Vagina (tissue), 2 donors: ENCODE data around the gene EEF2K. TPM values are rescaled to one million over a fixed set of nuclear protein-coding genes. Genes with fewer than 3 reads are reported as not detected.

ENCODE experiments used
- DNase-seq, 2 donors: peaks; one replicate each; pipeline ENCODE4 v3.0.0-alpha.2; 2017; ENCODE audit errors: extremely low spot score in 2 of 2
- H3K27ac ChIP-seq: fragments of 200-600 bp; sonication (generic); one replicate; pipeline ENCODE4 v1.5.1; 2019
- H3K27me3 ChIP-seq: fragments of 200-600 bp; sonication (generic); one replicate; pipeline ENCODE4 v1.5.1; 2019
- H3K36me3 ChIP-seq, 2 donors: fragments of 200-600 bp; sonication (generic); one replicate each; pipeline ENCODE4 v1.5.1; 2017 to 2019
- H3K4me1 ChIP-seq: fragments of 200-600 bp; sonication (generic); one replicate; pipeline ENCODE4 v1.5.1; 2019
- H3K4me3 ChIP-seq, 2 donors: fragments of 200-600 bp; sonication (generic); 1 replicate in 1 of 2; 2 replicates in 1 of 2; pipeline ENCODE4 v1.5.1; 2016 to 2019
- H3K9me3 ChIP-seq: fragments of 200-600 bp; sonication (generic); one replicate; pipeline ENCODE4 v1.5.1; 2019
- CTCF ChIP-seq, 3 experiments: fragments of 450-650 bp in 2 of 3; fragments of 200-600 bp in 1 of 3; sonication (generic) in 1 of 3; IDR thresholded peaks; one replicate each; pipeline ENCODE4 v1.5.1; 2017 to 2019; ENCODE audit warnings: antibody characterized with exemption in 3 of 3, mild to moderate bottlenecking in 2 of 3, moderate library complexity in 2 of 3
- POLR2A ChIP-seq, 2 donors: fragments of 450-650 bp; IDR thresholded peaks; one replicate each; pipeline ENCODE4 v1.6.1; 2017; ENCODE audit warnings: antibody characterized with exemption in 2 of 2, mild to moderate bottlenecking in 2 of 2, moderate library complexity in 2 of 2
- POLR2AphosphoS5 ChIP-seq, 2 donors: sonication (generic); formaldehyde crosslinking; IDR thresholded peaks; one replicate each; pipeline ENCODE4 v1.9.0; 2017; ENCODE audit warnings: antibody characterized with exemption in 2 of 2, mild to moderate bottlenecking in 2 of 2, low read depth in 1 of 2; ENCODE audit not compliant: insufficient read depth in 1 of 2
- intact Hi-C: fragments of 100-400 bp; cut with DNase I; formaldehyde crosslinking; loops from one replicate; pipeline ENCODE4 v1.15.1; 2023
- total RNA-seq: library from RNA; depleted of rRNA; stranded (reverse); fragments of >200 nt; gene quantifications from one replicate; pipeline ENCODE4 v1.2.3, GENCODE V29; 2016

Gene EEF2K
- total RNA-seq, 1 donor from 2014 or later: 50.3 TPM

GRCh38 chr16:22250522-22250921 is 44.4 kb downstream of the EEF2K start:
- Histone ChIP-seq H3K4me3 (no peak overlapping the region), H3K4me1 (no peaks in the 10 kb centered on the region), H3K36me3 (peaks cover 0 to 68% of the 10 kb centered on the region in 2 donors), H3K9me3 (no peaks in the 10 kb centered on the region), H3K27me3 (no peaks in the 10 kb centered on the region), H3K27ac (no peak overlapping the region)
- intact Hi-C loops: no loop called here
- DNase-seq: no peak
- TF ChIP-seq CTCF (IDR thresholded peaks at IDR 0.05): no peak
- TF ChIP-seq POLR2AphosphoS5 (IDR thresholded peaks at IDR 0.05; ENCODE audit: insufficient read depth in 1 of 2, low read depth in 1 of 2): no peak
- no peak for TF ChIP-seq POLR2A (IDR thresholded peaks at IDR 0.05)

- TF ChIP-seq CTCF (IDR thresholded peaks at IDR 0.05) (no peak), POLR2A (IDR thresholded peaks at IDR 0.05) (no peak), POLR2AphosphoS5 (IDR thresholded peaks at IDR 0.05; ENCODE audit: insufficient read depth in 1 of 2, low read depth in 1 of 2) (no peak)
- intact Hi-C loops: no loop called here
- DNase-seq: no peak
- no peaks in the 10 kb centered on the region for H3K27me3 ChIP-seq
- H3K36me3 ChIP-seq: peaks cover 0 to 76% of the 10 kb centered on the region in 2 donors
- no peaks in the 10 kb centered on the region for H3K4me1 ChIP-seq
- H3K27ac ChIP-seq: no peak overlapping the region
- no peak overlapping the region for H3K4me3 ChIP-seq
- H3K9me3 ChIP-seq: no peaks in the 10 kb centered on the region
These were observed 46.2 kb downstream of the EEF2K start for GRCh38 chr16:22252317-22252716.

GRCh38 chr16:22253272-22253671 is 47.2 kb downstream of the EEF2K start:
- intact Hi-C loops: no loop called here

DNA sequence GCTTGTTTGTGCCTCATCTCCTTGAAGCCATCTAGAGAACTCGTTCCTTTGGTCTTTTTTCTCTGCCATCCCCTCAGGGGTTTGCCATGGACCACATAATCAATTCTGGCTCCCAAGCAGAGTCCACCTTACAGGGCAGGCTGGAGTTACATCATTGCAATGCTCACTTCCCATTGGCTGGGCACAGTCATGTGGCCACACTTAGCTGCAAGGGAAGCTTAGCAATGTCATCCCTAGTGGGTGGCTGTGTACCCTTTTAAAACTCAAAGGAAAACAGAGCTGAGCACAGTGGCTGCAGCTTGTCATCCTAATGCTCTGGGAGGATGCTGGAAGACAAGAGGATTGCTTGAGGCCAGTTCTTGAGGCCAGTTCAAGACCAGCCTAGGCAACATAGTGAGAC is 49.3 kb downstream of the EEF2K start:
- Histone ChIP-seq H3K27me3 (no peaks in the 10 kb centered on the region), H3K9me3 (no peaks in the 10 kb centered on the region), H3K36me3 (peaks cover 3 to 87% of the 10 kb centered on the region in 2 donors), H3K4me3 (no peak overlapping the region), H3K27ac (no peak overlapping the region), H3K4me1 (no peaks in the 10 kb centered on the region)
- no peak for DNase-seq
- TF ChIP-seq CTCF (IDR thresholded peaks at IDR 0.05) (no peak), POLR2A (IDR thresholded peaks at IDR 0.05) (no peak), POLR2AphosphoS5 (IDR thresholded peaks at IDR 0.05; ENCODE audit: insufficient read depth in 1 of 2, low read depth in 1 of 2) (no peak)
- intact Hi-C loops: no loop called here

More at GRCh38 chr16:22253272-22253671, 47.2 kb downstream of the EEF2K start:
- Histone ChIP-seq H3K27me3 (no peaks in the 10 kb centered on the region), H3K9me3 (no peaks in the 10 kb centered on the region), H3K4me1 (no peaks in the 10 kb centered on the region), H3K36me3 (peaks cover 0 to 82% of the 10 kb centered on the region in 2 donors), H3K4me3 (no peak overlapping the region), H3K27ac (no peak overlapping the region)
- TF ChIP-seq CTCF (IDR thresholded peaks at IDR 0.05) (no peak), POLR2A (IDR thresholded peaks at IDR 0.05) (no peak), POLR2AphosphoS5 (IDR thresholded peaks at IDR 0.05; ENCODE audit: insufficient read depth in 1 of 2, low read depth in 1 of 2) (no peak)
- DNase-seq: no peak

DNA sequence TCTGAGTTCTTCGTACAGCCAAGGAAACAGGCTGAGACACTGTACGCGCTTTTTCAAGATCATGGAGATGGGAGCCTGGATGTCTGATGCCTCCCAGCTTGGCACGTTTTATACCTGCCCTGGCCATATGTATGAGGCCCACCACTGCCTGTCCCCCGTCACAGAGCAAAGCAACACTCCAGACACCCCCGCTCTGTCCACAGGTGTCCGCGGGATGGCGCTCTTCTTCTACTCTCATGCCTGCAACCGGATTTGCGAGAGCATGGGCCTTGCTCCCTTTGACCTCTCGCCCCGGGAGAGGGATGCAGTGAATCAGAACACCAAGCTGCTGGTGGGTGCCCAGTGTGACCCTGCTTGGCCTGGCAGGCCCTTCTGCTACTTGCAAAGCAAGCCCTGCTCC is 51.4 kb downstream of the EEF2K start:
- H3K36me3 ChIP-seq: peaks cover 9 to 87% of the 10 kb centered on the region in 2 donors
- no peaks in the 10 kb centered on the region for H3K4me1 ChIP-seq
- TF ChIP-seq CTCF (IDR thresholded peaks at IDR 0.05) (no peak), POLR2AphosphoS5 (IDR thresholded peaks at IDR 0.05; ENCODE audit: insufficient read depth in 1 of 2, low read depth in 1 of 2) (no peak), POLR2A (IDR thresholded peaks at IDR 0.05) (no peak)
- intact Hi-C loops: no loop called here
- no peak overlapping the region for H3K27ac ChIP-seq
- DNase-seq: no peak
- no peaks in the 10 kb centered on the region for H3K27me3 ChIP-seq
- H3K4me3 ChIP-seq: no peak overlapping the region
- H3K9me3 ChIP-seq: no peaks in the 10 kb centered on the region
